DND-41 (cell line): Measurements from ENCODE around the gene NR5A2.

Experiments used
- EZH2 ChIP-seq: IDR thresholded peaks from 3 replicates; pipeline ENCODE4 v1.6.1; 2012; ENCODE audit warnings: borderline replicate concordance, low read depth, mild to moderate bottlenecking, moderate library complexity, low read length, inconsistent platforms; ENCODE audit not compliant: severe bottlenecking
- TF ChIP-seq, protein P1 (sequence below): IDR thresholded peaks from 2 replicates; pipeline ENCODE4 v1.5.1; 2012; ENCODE audit warnings: borderline replicate concordance, low read length, moderate library complexity, mild to moderate bottlenecking; ENCODE audit not compliant: poor library complexity, severe bottlenecking; ENCODE audit errors: extremely low read depth

DNA sequence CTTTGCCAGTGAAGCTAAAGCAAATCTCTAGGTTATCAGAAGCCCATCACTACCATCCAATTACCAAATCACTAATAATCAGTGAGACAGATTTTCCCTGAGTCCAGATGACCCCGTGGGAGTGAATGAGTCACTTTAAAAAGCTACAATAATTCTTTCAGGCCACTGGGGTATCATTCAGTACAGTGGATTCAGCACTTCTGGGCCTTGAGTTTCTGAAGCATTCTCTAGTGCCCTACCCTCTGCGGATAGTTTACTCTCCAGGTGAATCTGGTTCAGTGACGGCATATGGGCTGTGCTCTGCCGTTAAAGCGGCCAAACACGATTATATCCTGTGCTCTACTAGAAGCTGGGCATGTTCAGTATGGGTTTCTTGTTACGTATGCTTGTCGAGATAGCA lies 26.1 kb downstream of the NR5A2 start:
- TF ChIP-seq, protein P1, sequence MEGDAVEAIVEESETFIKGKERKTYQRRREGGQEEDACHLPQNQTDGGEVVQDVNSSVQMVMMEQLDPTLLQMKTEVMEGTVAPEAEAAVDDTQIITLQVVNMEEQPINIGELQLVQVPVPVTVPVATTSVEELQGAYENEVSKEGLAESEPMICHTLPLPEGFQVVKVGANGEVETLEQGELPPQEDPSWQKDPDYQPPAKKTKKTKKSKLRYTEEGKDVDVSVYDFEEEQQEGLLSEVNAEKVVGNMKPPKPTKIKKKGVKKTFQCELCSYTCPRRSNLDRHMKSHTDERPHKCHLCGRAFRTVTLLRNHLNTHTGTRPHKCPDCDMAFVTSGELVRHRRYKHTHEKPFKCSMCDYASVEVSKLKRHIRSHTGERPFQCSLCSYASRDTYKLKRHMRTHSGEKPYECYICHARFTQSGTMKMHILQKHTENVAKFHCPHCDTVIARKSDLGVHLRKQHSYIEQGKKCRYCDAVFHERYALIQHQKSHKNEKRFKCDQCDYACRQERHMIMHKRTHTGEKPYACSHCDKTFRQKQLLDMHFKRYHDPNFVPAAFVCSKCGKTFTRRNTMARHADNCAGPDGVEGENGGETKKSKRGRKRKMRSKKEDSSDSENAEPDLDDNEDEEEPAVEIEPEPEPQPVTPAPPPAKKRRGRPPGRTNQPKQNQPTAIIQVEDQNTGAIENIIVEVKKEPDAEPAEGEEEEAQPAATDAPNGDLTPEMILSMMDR = no peak
- TF ChIP-seq EZH2 = no peak
